HepG2 (cell line): ENCODE data around the gene FCN1.

Experiments
- ADNP ChIP-seq: sonication (generic); formaldehyde crosslinking; IDR thresholded peaks from 2 replicates; pipeline ENCODE4 v1.4.0; 2020; ENCODE audit warnings: missing genetic modification reagents
- POLR2A ChIP-seq, 2 experiments: IDR thresholded peaks; 2 replicates each; pipeline ENCODE4 v1.6.1; 2011; ENCODE audit warnings: low read depth in 2 of 2, low read length in 2 of 2, mild to moderate bottlenecking in 1 of 2, moderate library complexity in 1 of 2; ENCODE audit not compliant: insufficient read depth in 1 of 2

DNA sequence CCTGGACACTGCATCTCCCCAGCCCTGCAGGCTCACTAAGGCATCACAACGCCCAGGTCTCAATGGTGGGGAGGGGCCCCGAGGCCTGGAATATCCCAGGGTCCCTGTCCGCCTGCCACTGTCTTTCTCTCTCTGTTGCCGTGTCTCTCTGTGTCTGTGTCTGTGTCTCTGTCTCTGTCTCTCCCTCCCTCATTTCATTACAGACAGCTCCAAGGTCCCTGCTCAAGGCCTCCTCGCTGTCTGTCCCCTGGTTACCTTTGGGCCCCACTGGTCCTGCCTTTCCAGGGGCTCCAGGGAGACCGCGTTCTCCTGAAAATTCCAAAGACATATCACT lies 3.2 kb downstream of the FCN1 start:
- no peak for TF ChIP-seq POLR2A (IDR thresholded peaks at IDR 0.05; ENCODE audit: insufficient read depth in 1 of 2, low read depth in 2 of 2, low read length in 2 of 2)
- no peak for TF ChIP-seq ADNP (CRISPR knock-in tag)
